IMR-90 (cell line): ENCODE results near the gene PPFIA2. TPM values are rescaled to one million over a fixed set of nuclear protein-coding genes. Genes with fewer than 3 reads are reported as not detected.

ENCODE experiments used
- ATAC-seq: fragments of 200-7000 bp; cut with Tn5 transposase; 2 replicates; pipeline ENCODE4 v1.9.1; 2020; ENCODE audit warnings: low read depth, mild to moderate bottlenecking, moderate library complexity
- BruUV-seq: library from RNA; stranded (reverse); fragments of 400-500 nt; replicated peaks from 2 replicates; lab custom pipeline; 2021; lab: Mats Ljungman, UMichigan
- CTCF ChIA-PET: fragments of 300-600 bp; formaldehyde crosslinking; extraction: SDS; loops from one replicate; lab custom pipeline; 2021; ENCODE audit warnings: antibody characterized with exemption; lab: Yijun Ruan, JAX
- POLR2A ChIA-PET: fragments of 300-600 bp; sonication (Branson Sonifier 250); formaldehyde crosslinking; loops from one replicate; lab custom pipeline; 2022; ENCODE audit warnings: antibody characterized with exemption; ENCODE audit not compliant: unreplicated experiment; lab: Charles Lee
- DNase-seq: peaks from one replicate; pipeline ENCODE4 v3.0.0; 2013
- H2AFZ ChIP-seq: replicated peaks from 2 replicates; pipeline ENCODE3; 2013; ENCODE audit warnings: low read length, mild to moderate bottlenecking; ENCODE audit not compliant: poor library complexity
- H2AK5ac ChIP-seq: 2 replicates; pipeline ENCODE4 v1.6.1; 2013; ENCODE audit warnings: low read depth, low read length, inconsistent platforms
- H2AK9ac ChIP-seq: replicated peaks from 2 replicates; pipeline ENCODE3; 2013; ENCODE audit warnings: mild to moderate bottlenecking, low read depth, low read length, moderate library complexity; ENCODE audit not compliant: poor library complexity
- H2BK120ac ChIP-seq: 2 replicates; pipeline ENCODE4 v1.6.1; 2013; ENCODE audit warnings: low read depth, low read length, inconsistent platforms
- H2BK15ac ChIP-seq: 3 replicates; pipeline ENCODE4 v1.6.1; 2013; ENCODE audit warnings: low read depth, low read length, inconsistent platforms
- H2BK20ac ChIP-seq: 2 replicates; pipeline ENCODE4 v1.6.1; 2013; ENCODE audit warnings: low read depth, mild to moderate bottlenecking, inconsistent platforms, low read length, moderate library complexity
- H2BK5ac ChIP-seq: 2 replicates; pipeline ENCODE4 v1.6.1; 2013; ENCODE audit warnings: mild to moderate bottlenecking, low read depth, low read length, inconsistent platforms; ENCODE audit not compliant: poor library complexity, severe bottlenecking
- H3K14ac ChIP-seq: replicated peaks from 2 replicates; pipeline ENCODE4 v1.6.1; 2013; ENCODE audit warnings: low read depth, low read length, inconsistent platforms
- H3K18ac ChIP-seq: 2 replicates; pipeline ENCODE4 v1.6.1; 2013; ENCODE audit warnings: low read depth, low read length, control low read depth
- H3K23ac ChIP-seq: 2 replicates; pipeline ENCODE4 v1.6.1; 2013; ENCODE audit warnings: low read depth, low read length, inconsistent platforms
- H3K27ac ChIP-seq: 2 replicates; pipeline ENCODE4 v1.5.1; 2013; ENCODE audit warnings: mild to moderate bottlenecking, control low read depth, low read length; ENCODE audit not compliant: insufficient read depth
- H3K27me3 ChIP-seq: 2 replicates; pipeline ENCODE4 v1.6.1; 2013; ENCODE audit warnings: low read length; ENCODE audit not compliant: control insufficient read depth, insufficient read depth
- H3K36me3 ChIP-seq: 2 replicates; pipeline ENCODE4 v1.6.1; 2013; ENCODE audit warnings: low read length, mixed read lengths; ENCODE audit not compliant: control insufficient read depth, insufficient read depth
- H3K4ac ChIP-seq: 2 replicates; pipeline ENCODE4 v1.6.1; 2013; ENCODE audit warnings: low read depth, low read length, inconsistent platforms
- H3K4me1 ChIP-seq: 2 replicates; pipeline ENCODE4 v1.6.1; 2013; ENCODE audit warnings: low read length, mixed read lengths; ENCODE audit not compliant: control insufficient read depth, insufficient read depth
- H3K4me2 ChIP-seq: 2 replicates; pipeline ENCODE4 v1.6.1; 2013; ENCODE audit warnings: low read depth, mild to moderate bottlenecking, control low read depth, low read length, moderate library complexity
- H3K4me3 ChIP-seq: 2 replicates; pipeline ENCODE4 v1.5.1; 2013; ENCODE audit warnings: low read depth, mild to moderate bottlenecking, control low read depth, low read length, moderate library complexity; ENCODE audit not compliant: insufficient read depth
- H3K56ac ChIP-seq: 2 replicates; pipeline ENCODE4 v1.6.1; 2013; ENCODE audit warnings: low read length, inconsistent platforms; ENCODE audit not compliant: insufficient read depth; ENCODE audit errors: extremely low read depth
- H3K79me1 ChIP-seq, 2 experiments: 2 replicates each; pipeline ENCODE4 v1.6.1; 2013; ENCODE audit warnings: low read length in 2 of 2, inconsistent platforms in 1 of 2, low read depth in 1 of 2
- H3K9ac ChIP-seq: 2 replicates; pipeline ENCODE4 v1.6.1; 2013; ENCODE audit warnings: low read depth, low read length, control low read depth
- H3K9me1 ChIP-seq: 2 replicates; pipeline ENCODE4 v1.6.1; 2013; ENCODE audit warnings: low read length, inconsistent platforms; ENCODE audit not compliant: insufficient read depth
- H3K9me3 ChIP-seq: 2 replicates; pipeline ENCODE4 v1.6.1; 2013; ENCODE audit warnings: low read length; ENCODE audit not compliant: control insufficient read depth, insufficient read depth
- H4K20me1 ChIP-seq: 2 replicates; pipeline ENCODE4 v1.6.1; 2013; ENCODE audit warnings: low read length, inconsistent platforms; ENCODE audit not compliant: insufficient read depth
- H4K5ac ChIP-seq: 2 replicates; pipeline ENCODE4 v1.6.1; 2013; ENCODE audit warnings: mild to moderate bottlenecking, low read depth, low read length, control low read depth
- H4K8ac ChIP-seq, 2 experiments: 2 replicates each; pipeline ENCODE4 v1.6.1; 2013; ENCODE audit warnings: low read depth in 2 of 2, low read length in 2 of 2, control low read depth in 1 of 2, inconsistent platforms in 1 of 2
- H4K91ac ChIP-seq: 2 replicates; pipeline ENCODE4 v1.6.1; 2013; ENCODE audit warnings: low read depth, low read length, inconsistent platforms; ENCODE audit not compliant: insufficient read depth
- RCOR1 ChIP-seq: IDR thresholded peaks from 2 replicates; pipeline ENCODE4 v1.6.1; 2012; ENCODE audit warnings: mild to moderate bottlenecking, low read length, improper control_type of control experiment; ENCODE audit not compliant: insufficient replicate concordance
- SMC3 ChIP-seq: fragments of 150-350 bp; IDR thresholded peaks from 2 replicates; pipeline ENCODE4 v1.6.1; 2016; ENCODE audit warnings: low read depth, mild to moderate bottlenecking, antibody characterized with exemption, low read length, moderate library complexity
- dilution Hi-C: fragments of 300-500 bp; cut with HindIII; formaldehyde crosslinking; loops from one replicate; pipeline ENCODE4 v1.14.3; 2018; ENCODE audit warnings: low sequenced_read_pairs; ENCODE audit not compliant: unreplicated experiment
- in situ Hi-C: fragments of 300-500 bp; cut with MboI; formaldehyde crosslinking; loops from 3 replicates; pipeline ENCODE4 v1.14.3; 2019; ENCODE audit warnings: low sequenced_read_pairs, inconsistent platforms, mixed read lengths
- intact Hi-C: fragments of 100-400 bp; cut with micrococcal nuclease; formaldehyde crosslinking; loops from 2 replicates; pipeline ENCODE4 v1.10.0; 2022
- polyA plus RNA-seq, 3 experiments: library from polyadenylated mRNA; depleted of rRNA; stranded (reverse); fragments of >200 nt; gene quantifications; 2 replicates each; pipeline ENCODE4 v1.2.3, GENCODE V29; 2012; ENCODE audit warnings: low replicate concordance in 1 of 3
- total RNA-seq: library from RNA; depleted of rRNA; stranded (reverse); fragments of >200 nt; gene quantifications from 2 replicates; pipeline ENCODE4 v1.2.3, GENCODE V29; 2012

The PPFIA2 gene
- total and polyA plus RNA-seq, 2 of the 4 experiments (the other 2 are of a cell fraction) = 0.29 to 1.3 TPM

DNA sequence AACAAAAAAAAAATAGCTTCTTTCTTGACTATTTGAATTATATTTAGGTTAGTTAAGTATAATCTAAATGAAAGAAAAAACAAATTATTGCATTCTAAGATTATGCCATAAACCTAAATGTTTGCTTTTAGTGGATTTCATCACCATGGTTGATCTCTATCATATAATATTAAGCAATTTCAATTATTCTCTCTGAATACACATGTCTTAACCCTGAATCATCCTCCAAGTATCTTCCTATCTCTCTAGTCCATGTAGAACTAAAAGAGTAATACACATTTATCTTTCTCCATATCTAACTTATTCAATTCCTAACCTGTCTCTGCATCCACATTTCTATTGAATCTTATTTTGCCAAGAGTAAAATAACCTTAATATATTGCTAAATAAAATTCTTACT, 59.6 kb downstream of the PPFIA2 start:
- BruUV-seq = no TSS peak
- dilution Hi-C loops = no loop called here
- Histone ChIP-seq H3K4me2 (no peak overlapping the region), H3K4me1 (no peaks in the 10 kb centered on the region), H2BK120ac (no peak overlapping the region), H4K20me1 (no peaks in the 10 kb centered on the region), H2AFZ (no peak overlapping the region), H3K9me1 (no peaks in the 10 kb centered on the region), H3K14ac (no peak overlapping the region), H3K36me3 (no peaks in the 10 kb centered on the region), H2BK20ac (no peak overlapping the region), H2BK15ac (no peak overlapping the region), H3K27me3 (no peaks in the 10 kb centered on the region), H3K9ac (no peak overlapping the region), H3K9me3 (peaks cover 1% of the 10 kb centered on the region; the same call in 1 of the 2 replicates), H4K8ac (no peak overlapping the region), H3K4me3 (no peak overlapping the region), H3K23ac (no peak overlapping the region), H3K79me1 (no peaks in the 10 kb centered on the region), H4K5ac (no peak overlapping the region), H3K18ac (no peak overlapping the region), H4K91ac (no peak overlapping the region), H3K4ac (no peak overlapping the region), H2AK9ac (no peak overlapping the region), H3K27ac (no peak overlapping the region), H3K56ac (no peak overlapping the region), H2BK5ac (no peak overlapping the region), H2AK5ac (no peak overlapping the region)
- in situ Hi-C loops = no loop called here
- ATAC-seq (no peak), DNase-seq (no peak)
- TF ChIP-seq RCOR1 (no peak), SMC3 (no peak)
- intact Hi-C loops = no loop called here
- ChIA-PET POLR2A (no interaction called here), CTCF (no interaction called here)
